Bronchial epithelial cell (primary cell): ENCODE measurements around the gene SERPINB2. TPM values are rescaled to one million over a fixed set of nuclear protein-coding genes. Genes with fewer than 3 reads are reported as not detected.

Experiments
- DNase-seq: peaks from one replicate; pipeline ENCODE4 v3.0.0-alpha.2; 2010; ENCODE audit warnings: low read depth
- FAIRE-seq: peaks from 2 replicates; lab custom pipeline; 2011; peaks lifted over from hg19 to GRCh38; lab: Jason Lieb, UNC
- H3K27me3 ChIP-seq: 2 replicates; pipeline ENCODE4 v1.5.1; 2011; ENCODE audit warnings: low read length; ENCODE audit not compliant: control insufficient read depth, insufficient read depth
- H3K36me3 ChIP-seq: 2 replicates; pipeline ENCODE4 v1.5.1; 2011; ENCODE audit warnings: low read length; ENCODE audit not compliant: control insufficient read depth, insufficient read depth
- H3K4me3 ChIP-seq: 2 replicates; pipeline ENCODE4 v1.5.1; 2011; ENCODE audit warnings: mild to moderate bottlenecking, low read depth, low read length, control low read depth
- total RNA-seq: library from RNA; depleted of rRNA; stranded (reverse); fragments of >200 nt; gene quantifications from 2 replicates; pipeline ENCODE4 v1.2.1, GENCODE V29; 2014
- TF ChIP-seq, protein P1 (sequence below): IDR thresholded peaks from 2 replicates; pipeline ENCODE4 v1.5.1; 2011; ENCODE audit warnings: mild to moderate bottlenecking, moderate library complexity, low read length, control low read depth, inconsistent platforms; ENCODE audit not compliant: insufficient read depth, severe bottlenecking

SERPINB2 gene
- total RNA-seq, 1 donor from 2014 or later: 50.5 TPM

DNA sequence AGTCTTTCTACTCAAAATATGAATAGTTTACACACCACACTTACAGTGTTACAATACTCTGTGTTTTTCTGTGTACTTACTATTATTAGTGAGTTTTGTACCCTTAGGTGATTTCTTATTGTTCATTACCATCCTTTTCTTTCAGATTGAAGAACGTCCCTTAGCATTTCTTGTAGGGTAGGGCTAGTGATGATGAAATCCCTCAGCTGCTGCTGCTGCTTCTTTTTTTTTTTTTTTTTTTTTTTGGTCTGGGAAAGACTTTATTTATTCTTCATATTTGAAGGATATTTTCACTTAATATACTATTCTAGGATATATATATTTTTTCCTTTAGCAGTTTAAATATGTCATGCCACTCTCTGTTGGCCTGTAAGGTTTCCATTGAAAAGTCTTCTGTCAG lies 29.0 kb upstream of the SERPINB2 start:
- Histone ChIP-seq H3K27me3 (no peaks in the 10 kb centered on the region), H3K36me3 (no peaks in the 10 kb centered on the region), H3K4me3 (no peak overlapping the region)
- TF ChIP-seq, protein P1, sequence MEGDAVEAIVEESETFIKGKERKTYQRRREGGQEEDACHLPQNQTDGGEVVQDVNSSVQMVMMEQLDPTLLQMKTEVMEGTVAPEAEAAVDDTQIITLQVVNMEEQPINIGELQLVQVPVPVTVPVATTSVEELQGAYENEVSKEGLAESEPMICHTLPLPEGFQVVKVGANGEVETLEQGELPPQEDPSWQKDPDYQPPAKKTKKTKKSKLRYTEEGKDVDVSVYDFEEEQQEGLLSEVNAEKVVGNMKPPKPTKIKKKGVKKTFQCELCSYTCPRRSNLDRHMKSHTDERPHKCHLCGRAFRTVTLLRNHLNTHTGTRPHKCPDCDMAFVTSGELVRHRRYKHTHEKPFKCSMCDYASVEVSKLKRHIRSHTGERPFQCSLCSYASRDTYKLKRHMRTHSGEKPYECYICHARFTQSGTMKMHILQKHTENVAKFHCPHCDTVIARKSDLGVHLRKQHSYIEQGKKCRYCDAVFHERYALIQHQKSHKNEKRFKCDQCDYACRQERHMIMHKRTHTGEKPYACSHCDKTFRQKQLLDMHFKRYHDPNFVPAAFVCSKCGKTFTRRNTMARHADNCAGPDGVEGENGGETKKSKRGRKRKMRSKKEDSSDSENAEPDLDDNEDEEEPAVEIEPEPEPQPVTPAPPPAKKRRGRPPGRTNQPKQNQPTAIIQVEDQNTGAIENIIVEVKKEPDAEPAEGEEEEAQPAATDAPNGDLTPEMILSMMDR: no peak
- no peak for FAIRE-seq
- no peak for DNase-seq

DNA sequence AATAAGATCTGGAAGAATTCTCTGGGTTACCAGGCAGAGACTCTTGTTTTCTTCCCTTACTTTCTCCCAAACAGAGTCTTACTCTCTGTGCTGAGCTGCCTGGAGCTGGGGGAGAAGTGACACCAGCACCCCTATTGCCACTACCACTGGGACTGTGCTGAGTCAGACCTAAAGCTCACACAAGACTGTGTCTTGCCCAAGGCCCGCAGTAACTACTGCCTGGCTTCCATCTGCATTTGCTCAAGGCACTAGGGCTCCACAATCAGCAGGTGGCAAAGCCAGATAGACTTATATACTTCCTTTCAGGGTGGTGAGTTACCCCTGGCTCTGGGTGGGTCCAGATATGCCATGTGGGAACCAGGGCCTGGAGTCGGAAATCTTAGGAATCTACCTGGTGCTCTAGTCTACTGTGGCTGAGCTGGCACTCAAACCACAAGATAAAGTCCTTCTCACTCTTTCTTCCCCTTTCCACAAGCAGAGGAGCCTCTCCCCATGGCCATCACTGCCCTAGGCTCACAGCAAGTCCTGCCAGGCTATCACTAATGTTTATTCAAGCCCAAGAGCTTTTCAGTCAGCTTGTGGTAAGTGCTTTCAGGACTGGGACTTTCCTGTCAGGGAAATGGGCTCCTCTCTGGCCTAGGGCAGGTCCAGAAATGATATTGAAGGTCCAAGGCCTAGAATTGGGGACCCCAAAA lies 27.6 kb upstream of the SERPINB2 start:
- DNase-seq (no peak), FAIRE-seq (no peak)
- no peaks in the 10 kb centered on the region for H3K36me3 ChIP-seq
- H3K27me3 ChIP-seq: no peaks in the 10 kb centered on the region
- H3K4me3 ChIP-seq: no peak overlapping the region
- TF ChIP-seq, protein P1: no peak

DNA sequence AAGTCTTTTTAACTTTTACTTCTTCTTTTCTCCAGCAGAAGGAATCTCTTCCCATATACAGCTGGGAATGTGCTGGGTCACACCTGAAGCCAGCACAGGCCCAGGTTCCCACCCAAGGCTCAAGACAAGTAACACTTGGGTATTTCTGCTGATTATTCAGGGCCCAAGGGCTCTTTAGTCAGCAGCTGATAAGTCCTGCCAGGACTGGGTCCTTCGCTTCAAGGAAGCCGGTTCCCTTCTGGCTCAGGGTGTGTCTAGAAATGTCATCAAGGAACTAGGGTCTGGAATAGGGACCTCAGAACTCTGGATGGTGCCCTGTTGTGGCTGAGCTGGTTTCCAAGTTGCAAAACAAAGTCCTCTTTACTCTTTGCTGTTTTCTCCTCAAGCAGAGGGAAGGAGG lies 27.0 kb upstream of the SERPINB2 start:
- FAIRE-seq (no peak), DNase-seq (peak; percentile 58)
- TF ChIP-seq, protein P1: no peak
- H3K36me3 ChIP-seq: no peaks in the 10 kb centered on the region
- no peaks in the 10 kb centered on the region for H3K27me3 ChIP-seq
- no peak overlapping the region for H3K4me3 ChIP-seq

DNA sequence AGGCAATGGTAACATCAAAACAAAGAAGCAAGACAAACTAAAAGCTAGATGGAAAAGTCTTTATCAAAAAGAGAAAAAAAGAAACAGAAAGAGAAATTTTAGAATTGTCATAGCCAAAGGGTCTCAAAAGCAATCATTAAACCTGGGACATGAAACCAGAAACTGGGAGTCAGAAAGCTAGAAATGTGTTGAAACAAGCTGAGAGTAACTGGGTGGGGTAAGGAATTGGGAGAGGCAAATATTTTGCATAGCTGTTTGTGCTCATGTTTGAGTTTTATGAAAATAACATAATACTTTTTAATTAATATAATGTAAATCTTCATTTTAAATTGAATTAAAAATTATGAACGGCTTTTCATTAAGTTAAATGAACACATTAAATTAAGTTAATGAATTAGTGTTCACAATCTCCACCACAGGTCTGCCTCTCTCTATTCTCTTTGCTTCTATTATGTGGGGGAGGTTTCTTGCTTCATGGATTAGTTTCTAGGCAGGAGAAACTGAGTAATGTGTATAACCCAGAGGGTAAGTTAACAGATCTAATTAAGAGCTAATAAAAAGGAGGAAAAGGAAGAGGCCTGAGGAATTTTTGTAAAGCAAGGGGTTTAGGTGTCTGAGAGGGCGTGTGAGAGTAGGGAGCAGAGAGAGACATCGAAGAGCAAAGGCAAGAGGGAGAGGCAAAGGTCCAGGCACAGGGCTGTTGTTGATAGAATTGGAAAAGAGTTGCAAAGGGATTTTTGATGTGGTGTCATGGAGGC lies 20.0 kb upstream of the SERPINB2 start:
- peak; percentile 83 for DNase-seq
- H3K4me3 ChIP-seq: no peak overlapping the region
- FAIRE-seq: no peak

DNA sequence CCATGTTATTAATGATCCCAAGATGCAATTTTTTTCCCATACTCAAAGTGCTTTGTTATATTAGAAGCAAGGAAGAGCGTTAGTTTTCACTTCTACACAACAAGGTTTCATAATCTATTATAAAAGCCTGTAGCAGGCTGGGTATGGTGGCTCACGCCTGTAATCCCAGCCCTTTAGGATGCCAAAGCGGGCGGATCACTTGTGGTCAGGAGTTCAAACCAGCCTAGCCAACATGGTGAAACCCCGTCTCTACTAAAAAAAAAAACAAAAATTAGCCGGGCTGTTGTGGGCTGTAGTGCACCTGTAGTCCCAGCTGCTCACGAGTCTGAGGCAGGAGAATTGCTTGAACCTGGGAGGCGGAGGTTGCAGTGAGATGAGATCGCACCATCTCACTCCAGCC lies 19.0 kb upstream of the SERPINB2 start:
- TF ChIP-seq, protein P1: no peak
- FAIRE-seq: no peak
- Histone ChIP-seq H3K27me3 (no peaks in the 10 kb centered on the region), H3K36me3 (no peaks in the 10 kb centered on the region), H3K4me3 (no peak overlapping the region)
- no peak for DNase-seq

More for the DNA sequence above, 20.0 kb upstream of the SERPINB2 start:
- Histone ChIP-seq H3K27me3 (no peaks in the 10 kb centered on the region), H3K36me3 (no peaks in the 10 kb centered on the region)
- TF ChIP-seq, protein P1: no peak
